HG03354 (cell line): ENCODE data around the gene GIT2.

Source experiments
- ATAC-seq: cut with Tn5 transposase; IDR thresholded peaks from one replicate; pipeline ENCODE4 v1.9.1; 2021; ENCODE audit warnings: mild to moderate bottlenecking; ENCODE audit not compliant: unreplicated experiment, poor library complexity, severe bottlenecking

GIT2 gene

DNA sequence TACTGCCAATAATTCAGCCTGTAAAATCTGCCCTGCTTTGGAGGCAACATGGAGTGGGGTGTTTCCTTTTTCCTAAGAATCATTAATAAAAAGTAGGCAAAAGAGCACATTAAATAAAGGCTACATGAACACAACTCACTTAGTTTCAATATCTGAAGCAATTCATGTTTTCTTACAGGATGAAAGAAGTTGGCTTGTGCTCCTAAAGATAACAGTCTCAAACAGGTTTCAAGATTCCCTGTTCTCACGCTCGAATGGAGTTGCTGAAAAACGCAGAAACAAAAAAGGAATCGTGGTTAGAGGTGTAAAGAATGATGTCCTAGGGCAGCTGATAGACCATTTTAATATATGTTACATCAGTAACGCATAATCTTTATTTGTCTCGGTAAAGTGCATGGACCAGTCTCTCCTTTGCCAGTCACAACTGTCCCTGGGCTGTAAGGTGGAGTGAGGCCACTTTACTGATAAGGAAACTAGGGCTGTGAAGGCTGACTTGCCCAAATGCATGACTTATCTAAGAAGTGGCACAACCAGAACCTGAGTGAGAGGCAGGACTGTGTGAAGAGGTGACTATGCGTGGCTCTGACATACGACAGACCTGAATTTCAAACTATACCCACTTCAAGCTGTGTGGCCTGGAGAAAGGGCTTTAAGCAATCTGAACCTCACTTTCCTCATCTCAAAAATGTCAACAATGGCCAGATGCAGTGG lies 12.6 kb downstream of the GIT2 start:
- ATAC-seq = no peak

DNA sequence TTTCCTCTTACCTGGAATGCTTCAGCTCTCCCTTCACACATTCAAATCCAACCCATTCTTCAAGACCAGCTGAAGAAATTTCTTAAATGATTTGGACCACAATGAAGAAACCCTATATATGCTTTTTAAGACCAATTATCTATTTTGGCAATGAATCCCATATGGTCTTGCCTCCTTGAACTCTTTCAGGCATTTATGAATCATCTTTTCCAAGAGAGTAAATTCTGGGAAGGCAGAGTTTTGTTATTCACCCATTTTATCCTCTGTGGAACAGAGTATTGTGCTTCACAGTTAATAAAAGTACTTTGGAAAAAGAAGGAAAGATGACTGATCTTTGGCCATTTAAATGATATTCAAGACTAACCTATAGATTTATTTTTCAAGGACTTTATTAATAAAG lies 14.0 kb downstream of the GIT2 start:
- ATAC-seq = no peak

DNA sequence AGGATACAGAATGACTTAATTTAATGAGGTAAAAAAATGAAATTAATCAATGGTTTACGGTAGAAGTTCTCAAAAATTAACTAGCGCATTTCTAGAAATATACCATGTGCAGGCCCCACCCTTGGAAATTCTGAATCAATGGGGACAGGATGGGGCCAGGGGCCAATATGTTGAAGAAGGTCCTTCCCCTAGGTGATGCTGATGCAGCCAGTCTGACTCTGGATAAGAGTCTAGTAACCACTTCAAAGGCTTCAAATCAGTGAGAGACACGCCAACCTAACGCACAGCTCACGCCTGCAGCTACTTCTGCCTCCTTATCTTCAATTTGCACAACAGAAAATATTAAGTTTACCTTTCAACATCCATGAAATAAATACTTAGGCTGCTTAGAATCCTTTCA lies 14.9 kb downstream of the GIT2 start:
- no peak for ATAC-seq

DNA sequence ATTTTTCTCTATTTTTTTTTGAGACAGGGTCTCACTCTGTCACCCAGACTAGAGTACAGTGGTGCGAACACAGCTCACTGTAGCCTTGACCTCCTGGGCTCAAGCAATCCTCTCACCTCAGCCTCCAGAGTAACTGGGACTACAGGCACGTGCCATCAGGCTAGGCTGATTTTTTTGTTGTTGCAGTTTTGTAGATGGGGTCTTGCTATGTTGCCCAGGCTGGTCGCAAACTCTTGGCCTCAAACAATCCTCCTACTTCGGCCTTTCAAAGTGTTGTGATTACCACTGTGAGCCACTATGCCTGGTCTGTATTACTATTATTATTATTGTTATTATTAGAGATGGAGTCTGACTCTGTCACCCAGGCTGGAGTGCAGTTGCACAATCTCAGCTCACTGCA lies 23.3 kb downstream of the GIT2 start:
- ATAC-seq = no peak

DNA sequence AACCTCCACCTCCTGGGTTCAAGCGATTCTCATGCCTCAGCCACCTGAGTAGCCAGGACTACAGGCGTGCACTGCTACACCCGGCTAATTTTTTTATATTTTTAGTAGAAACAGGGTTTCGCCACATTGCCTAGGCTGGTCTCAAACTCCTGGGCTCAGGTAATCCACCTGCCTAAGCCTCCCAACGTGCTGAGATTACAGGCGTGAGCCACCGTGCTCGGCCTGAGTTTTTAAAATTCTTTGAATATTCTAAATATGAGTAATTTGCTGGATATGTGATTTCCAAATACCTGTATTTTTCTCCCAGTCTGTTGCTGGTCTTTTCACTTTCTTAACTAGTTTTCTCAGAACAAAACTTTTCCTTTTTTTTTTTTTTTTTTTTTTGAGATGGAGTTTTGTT lies 27.4 kb downstream of the GIT2 start:
- ATAC-seq = no peak

DNA sequence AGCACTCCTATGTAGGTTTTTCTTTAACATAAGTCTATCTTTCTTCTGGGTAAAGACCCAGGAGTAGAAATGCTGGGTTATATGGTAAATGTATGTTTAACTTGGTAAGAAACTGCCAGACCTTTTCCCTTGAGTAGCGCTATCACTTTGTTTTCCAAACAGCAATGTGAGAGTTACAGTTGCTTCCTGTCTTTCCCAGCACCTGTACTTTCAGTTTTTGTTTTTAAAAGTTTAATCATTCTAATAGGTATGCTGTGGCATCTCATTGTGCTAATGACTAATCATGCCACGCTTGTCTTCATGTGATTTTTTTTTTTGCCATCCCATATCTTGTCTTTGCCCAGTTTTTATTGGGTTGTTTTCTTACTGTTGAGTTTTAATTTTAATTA lies 28.1 kb downstream of the GIT2 start:
- no peak for ATAC-seq

DNA sequence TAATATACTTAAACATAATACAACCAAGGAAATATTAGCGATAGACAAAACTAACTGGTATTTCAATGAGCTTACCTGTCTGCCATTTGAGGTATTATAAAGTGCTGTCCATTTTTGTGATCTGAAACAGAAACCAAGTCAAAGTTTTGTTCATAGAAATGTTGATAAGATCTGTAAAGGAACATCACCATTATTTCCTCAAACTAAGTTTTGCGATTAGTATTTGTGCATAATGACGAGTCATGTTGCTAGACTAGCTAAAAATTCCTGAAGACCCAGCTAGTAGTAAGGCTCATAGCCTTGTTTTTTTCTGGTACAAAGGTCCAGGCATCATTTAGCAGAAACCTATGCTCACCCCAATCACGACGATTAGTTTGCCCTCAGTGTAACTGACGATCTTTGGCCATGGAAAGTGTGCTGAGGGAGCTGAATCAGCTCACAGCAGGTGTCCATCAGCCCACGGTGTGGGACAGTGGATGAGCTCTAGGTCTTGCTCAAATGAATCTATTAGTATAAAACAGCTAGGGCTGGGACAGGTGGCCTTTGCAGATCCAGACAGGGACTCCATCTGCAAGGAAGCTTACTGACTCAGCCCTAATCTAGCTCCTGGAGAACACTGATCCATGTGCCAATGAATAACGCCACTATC lies 28.7 kb downstream of the GIT2 start:
- ATAC-seq = no peak

DNA sequence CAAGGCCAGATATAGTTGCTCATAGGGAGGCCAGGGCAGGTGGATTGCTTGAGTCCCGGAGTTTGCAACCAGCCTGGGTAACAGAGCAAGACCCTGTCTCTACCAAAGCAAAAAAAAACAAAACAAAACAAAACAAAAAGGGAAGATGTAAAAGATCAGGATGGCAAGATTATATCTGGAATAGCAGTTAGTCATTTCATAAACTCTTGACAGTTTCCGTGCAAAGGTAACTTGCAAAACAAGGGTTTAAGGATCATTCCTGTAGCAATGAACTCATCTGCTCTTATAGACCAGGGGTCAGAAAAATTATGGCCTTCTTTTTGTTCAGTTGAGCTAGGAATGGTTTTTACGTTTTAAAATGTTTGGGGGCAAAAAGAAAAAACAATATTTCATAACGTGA lies 29.6 kb downstream of the GIT2 start:
- ATAC-seq = no peak

DNA sequence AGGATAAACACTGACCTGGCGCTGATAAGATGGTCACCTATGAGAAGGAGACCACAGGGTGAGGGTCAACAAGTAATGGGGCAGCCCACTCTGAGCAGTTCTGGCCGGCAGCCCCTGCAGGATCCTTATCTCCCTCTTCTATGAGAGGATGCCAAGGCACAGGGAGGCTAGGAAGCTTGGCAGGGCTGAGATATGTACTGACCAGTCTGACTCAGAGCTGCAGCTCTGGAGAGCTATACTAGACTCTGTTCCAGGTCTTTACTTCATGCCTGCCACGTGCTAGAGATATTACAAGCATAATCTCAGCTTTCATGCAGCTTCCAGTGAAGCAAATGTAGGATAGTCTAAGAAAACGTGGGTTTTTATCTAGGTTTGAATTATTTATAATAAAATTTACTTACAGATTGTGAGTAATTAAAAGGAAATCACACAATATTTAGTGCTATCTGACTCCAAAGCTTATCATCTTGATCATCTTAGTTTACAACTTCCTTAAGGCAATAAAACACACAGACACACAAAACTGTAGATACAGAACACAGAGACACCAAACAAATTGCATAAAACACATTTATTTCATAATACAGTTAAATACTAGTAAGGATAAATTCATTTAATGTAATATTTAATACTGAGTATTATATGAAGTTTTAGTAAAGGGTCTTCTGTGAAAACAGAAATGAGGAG lies 32.3 kb downstream of the GIT2 start:
- no peak for ATAC-seq

DNA sequence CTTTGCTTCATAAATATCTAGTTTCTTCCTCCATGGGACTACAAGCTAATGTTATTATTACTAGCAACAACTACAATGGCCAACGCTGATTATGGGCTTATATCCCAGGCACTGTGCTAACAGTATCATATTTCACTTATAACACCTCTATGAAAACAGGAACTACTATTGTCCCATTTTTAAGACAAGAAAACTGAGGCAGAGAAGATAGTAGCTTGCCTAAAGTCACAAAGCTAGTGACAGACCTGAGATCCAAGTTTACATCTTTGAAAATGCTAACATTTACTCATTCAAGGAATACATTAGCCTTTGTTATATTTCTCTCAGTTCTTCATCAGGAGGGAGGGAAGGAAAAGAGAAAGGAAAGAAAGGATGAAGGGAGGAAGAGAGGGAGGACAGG lies 32.8 kb downstream of the GIT2 start:
- ATAC-seq = no peak

DNA sequence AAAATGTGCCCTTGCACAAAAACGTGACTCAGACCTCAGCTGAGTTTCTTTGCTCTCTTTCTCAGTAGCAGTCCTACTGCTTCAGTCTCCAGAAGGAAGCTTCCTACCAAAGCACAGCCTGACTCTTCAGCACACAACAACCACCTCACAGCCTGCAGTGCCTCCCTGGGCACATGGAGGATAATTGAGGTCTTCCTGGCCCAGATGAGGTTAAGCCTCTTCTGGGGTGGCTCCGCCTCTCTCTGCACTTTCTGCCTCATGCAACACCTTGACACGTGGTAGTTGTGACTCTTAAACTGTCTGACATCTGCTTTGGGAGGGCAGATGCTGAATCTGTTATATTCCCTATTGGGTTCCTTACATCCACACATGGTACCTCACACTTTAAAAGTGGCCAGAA lies 33.8 kb downstream of the GIT2 start:
- ATAC-seq = no peak

DNA sequence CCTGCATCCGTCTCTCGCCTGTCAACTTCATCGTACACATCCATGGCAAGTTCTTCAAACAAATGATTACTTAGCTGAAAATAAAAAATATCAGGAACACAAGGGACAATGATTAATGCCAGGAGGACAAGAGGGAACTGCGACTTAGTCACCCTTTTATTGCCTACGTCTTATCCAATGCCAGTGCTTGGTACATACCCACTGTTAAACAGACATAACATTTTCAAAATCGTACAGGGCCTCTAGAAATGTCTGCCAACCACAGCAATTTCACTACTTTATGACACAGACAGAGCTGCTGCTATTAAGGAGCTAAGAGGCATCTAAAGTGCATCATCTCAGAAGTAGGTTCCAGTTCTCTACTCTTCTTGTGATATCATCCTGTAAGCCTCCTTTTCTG lies 34.6 kb downstream of the GIT2 start:
- ATAC-seq = no peak

DNA sequence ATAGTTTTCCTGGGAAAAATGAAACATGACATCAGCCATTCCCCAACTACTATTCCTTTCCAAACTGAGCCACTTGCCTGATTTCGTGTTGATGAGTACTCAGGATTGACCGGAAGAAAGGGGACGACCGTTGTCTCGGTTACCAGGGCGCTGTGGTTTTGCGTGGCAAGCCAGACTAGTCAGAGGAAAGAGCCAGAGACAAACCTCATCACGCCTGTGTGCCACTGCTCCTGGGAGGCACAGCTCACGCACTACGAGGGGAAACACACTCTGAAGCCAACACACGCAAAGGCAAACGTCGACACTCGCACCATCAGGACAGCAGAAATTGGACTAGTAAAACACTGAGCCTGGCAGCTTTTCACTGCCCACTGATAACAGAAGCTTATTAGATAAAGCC lies 35.0 kb downstream of the GIT2 start:
- ATAC-seq = no peak

DNA sequence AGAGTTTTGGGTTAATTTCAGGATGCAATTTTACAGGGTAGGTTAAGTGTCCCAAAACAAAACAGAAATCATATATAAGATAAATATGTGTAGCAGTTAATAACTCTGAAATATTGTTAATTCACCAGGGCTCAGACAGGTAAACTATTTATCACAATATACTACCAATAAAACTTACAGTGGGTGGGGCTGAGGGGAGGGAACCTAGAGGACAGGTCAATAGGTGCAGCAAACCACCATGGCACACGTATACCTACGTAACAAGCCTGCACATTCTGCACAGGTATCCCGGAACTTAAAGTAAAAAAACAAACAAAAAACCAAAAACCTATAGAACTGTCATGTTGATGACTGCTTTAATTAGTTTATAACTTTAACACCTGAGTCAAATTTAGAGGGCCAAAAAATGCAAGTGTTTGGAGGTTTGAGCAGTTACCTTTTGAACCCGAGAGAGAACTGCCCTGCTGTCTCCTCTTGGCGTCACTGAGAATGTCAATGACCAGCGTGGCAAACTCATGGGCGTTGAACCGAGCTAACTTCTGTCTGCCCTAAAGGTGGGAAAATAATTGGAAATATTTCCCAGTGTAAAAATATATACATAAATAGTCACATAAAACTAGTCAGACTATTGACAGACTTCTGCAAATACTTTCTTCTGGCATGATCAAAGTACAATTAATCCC lies 36.6 kb downstream of the GIT2 start:
- ATAC-seq = no peak

DNA sequence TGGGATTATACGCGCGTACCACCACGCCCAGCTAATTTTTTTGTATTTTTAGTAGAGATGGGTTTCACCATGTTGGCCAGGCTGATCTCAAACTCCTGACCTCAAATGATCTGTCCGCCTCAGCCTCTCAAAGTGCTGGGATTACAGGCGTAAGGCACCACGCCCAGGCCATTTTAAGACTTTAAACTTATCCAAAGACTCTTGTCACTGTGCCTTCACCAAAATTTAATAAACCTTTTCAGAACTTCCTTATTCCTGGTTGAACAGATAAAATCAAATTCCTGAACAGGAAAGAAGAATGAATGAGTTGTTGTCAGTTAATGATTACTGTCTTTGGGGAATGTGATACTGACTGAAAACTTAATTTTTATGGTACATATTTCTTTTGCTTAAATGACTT lies 37.8 kb downstream of the GIT2 start:
- ATAC-seq = no peak

DNA sequence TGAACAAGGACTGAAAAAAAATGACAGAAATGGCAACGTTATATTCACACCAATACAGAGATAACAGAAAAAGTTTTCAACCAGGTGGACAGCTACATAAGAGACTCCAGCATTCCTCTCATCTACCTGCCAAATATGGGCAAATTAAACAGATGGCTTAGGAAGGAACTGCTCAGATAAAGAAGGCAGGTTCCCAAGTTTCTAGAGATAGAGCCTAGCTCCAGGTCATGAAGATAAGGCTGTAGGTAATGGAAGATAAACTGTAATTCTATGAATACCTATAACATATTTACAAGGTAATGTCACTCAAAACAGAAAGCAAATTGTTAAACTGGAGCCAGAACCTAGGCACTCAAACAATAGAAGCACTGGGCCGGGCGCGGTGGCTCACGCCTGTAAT lies 42.5 kb downstream of the GIT2 start:
- no peak for ATAC-seq

DNA sequence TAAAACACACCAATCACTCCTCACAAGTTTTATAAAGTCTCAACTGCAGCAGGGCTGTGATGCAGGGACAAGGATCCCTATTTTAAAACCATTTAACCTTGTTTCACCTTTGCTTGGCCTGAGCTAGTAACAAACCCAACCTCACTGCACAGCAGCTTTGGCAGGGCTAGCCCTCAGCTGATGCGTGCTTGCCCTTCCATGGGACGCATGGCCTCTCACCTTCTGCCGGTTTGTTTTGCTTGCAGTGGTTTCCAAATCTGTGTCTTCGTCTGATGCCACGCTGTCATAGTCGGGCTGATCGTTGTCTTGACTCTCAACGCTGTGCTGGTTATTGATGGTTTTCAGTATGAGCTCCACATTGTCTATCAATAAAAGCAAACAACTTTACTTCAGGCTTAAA lies 43.3 kb downstream of the GIT2 start:
- ATAC-seq = no peak

DNA sequence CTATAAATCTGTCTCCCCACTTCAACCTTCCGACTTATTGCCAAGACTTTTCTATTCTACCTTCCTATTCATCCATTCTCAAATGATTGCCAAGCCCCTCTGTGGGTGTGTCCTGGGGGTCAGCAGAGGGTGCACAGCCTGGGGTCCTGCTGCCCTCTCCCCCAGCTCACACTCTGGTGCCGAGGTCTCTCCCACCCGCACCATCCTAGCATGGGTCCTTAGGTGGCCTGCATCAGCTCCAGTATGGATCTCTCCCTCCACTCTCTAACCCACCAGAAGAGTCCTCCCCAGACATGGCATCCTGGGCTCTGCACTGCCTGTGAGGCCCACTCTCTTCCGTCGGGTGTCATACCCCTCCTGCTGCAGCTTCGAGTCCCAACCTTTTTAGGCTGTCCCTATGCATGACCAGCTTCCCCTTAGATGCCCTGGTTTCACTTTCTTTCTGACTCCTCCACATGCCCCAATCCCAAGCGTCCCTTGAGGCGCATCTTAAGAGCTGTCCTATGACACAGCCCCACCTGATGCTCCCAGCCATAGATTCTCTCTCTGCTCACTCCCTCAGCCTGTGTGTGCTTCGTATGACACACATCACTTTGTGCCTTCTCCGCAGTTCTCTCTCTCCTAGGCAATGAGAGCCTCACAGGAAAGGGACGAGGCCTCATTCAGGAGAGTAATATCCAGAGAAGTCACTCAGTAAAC lies 43.9 kb downstream of the GIT2 start:
- no peak for ATAC-seq

DNA sequence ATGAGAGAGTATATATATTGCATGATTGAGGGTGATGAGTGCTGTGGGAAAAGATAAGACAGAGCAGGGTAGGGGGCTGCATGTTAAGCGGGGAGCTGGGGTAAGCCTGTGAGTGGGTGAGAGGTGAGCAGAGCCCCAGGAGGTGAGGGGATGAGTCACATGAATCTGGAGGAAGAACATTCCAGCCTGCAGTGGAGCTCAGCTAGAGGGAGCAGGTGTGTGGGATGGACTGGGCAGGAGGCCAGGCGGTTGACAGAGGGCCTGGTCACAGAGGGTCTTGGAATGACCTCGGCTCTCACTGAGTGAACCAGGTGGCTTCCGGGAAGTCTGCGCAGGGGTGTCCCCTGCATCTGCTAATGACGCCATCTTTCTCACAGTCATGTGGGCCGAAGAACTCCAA lies 44.4 kb downstream of the GIT2 start:
- no peak for ATAC-seq

DNA sequence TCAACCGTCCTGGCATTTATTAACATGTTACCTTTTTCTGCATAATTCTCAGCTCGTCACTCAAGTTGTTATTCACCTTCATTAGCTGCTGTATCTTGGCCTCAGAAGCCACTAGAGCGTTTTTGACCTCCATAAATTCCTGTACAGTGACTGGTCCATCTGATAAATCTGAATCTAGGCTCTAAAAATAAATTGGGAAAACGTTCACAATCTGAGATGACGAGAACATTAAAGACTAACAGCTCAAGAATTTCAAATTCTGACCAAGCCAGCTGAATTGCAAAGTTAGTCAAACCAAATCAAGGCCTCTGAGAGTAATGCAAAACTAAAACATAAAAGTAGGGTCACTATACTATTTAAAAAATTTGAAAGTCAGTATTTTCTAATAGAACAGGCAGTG lies 45.0 kb downstream of the GIT2 start:
- ATAC-seq = no peak
